Measurements from ENCODE around the gene LUC7L. TPM values are rescaled to one million over a fixed set of nuclear protein-coding genes. Genes with fewer than 3 reads are reported as not detected.

Gene LUC7L
- total RNA-seq, 6 experiments from 2014 or later: 18.9 to 30.2 (median 20.4) TPM

DNA sequence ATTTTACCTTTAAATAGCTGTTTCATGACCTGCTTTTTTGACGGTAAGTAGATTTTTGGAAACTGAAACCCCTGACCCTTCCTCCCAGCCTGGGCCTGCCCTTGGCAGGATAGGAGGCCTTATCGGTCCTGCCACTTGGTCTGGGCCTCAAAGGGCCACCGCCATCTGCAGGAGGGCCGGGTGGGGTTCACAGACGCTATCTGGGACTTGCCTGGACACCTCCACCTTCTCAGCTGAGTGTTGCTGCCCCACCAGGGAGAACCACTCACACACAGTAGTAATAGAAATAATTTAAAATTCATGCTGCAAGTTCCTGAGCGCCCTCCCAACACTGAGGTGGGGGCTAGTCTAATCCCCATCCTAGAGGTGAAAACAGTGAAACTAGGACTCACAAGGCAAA is 86.2 kb downstream of the LUC7L start:
- ATAC-seq: no peak
- 77% methylated on average over 4 of the region's 6 CpGs for WGBS (ENCODE audit: insufficient coverage, low coverage, low lambda C conversion rate, missing lambda C conversion rate)

DNA sequence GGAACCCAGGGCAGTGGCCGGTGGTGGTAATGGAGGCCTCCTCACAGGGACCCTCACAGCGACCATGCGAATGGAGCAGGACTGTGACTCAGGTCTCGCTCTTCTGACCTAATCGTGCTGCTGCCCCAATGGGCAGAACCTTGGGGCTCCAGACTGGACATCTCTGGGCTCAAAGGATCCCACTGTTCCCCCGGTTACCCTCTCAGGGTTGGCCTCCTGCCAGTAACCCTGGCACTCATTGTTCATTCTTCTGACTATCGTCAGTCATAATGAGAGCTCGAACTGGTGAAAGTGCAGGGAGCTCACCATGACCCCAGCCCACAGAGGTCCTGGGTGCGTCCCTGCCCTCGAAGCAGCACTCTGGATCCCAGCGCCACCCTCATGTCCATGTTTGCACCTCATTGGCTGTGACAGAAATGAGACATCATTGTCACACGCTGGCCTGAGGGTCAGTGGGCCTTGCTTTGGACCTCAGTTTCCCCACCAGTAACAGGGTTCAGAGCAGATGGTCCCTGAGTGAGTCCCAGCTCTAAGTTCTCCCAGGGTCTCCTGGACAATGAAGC is 86.8 kb downstream of the LUC7L start:
- no peak for ATAC-seq
- no peak for DNase-seq
- intact Hi-C loops (cut with DNase I): no loop called here
- H3K9me3 ChIP-seq: no peaks in the 10 kb centered on the region
- WGBS (ENCODE audit: insufficient coverage, low coverage, low lambda C conversion rate, missing lambda C conversion rate): 80% methylated on average over 1 of the region's 12 CpGs
- H3K27me3 ChIP-seq: no peaks in the 10 kb centered on the region
- no peaks in the 10 kb centered on the region for H3K4me1 ChIP-seq
- no peak overlapping the region for H3K27ac ChIP-seq
- no peak overlapping the region for H3K4me3 ChIP-seq
- TF ChIP-seq, protein P1, sequence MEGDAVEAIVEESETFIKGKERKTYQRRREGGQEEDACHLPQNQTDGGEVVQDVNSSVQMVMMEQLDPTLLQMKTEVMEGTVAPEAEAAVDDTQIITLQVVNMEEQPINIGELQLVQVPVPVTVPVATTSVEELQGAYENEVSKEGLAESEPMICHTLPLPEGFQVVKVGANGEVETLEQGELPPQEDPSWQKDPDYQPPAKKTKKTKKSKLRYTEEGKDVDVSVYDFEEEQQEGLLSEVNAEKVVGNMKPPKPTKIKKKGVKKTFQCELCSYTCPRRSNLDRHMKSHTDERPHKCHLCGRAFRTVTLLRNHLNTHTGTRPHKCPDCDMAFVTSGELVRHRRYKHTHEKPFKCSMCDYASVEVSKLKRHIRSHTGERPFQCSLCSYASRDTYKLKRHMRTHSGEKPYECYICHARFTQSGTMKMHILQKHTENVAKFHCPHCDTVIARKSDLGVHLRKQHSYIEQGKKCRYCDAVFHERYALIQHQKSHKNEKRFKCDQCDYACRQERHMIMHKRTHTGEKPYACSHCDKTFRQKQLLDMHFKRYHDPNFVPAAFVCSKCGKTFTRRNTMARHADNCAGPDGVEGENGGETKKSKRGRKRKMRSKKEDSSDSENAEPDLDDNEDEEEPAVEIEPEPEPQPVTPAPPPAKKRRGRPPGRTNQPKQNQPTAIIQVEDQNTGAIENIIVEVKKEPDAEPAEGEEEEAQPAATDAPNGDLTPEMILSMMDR (IDR thresholded peaks at IDR 0.05): no peak
- TF ChIP-seq POLR2A (IDR thresholded peaks at IDR 0.05): no peak
- H3K36me3 ChIP-seq: no peaks in the 10 kb centered on the region

More for the DNA sequence above, 86.2 kb downstream of the LUC7L start:
- H3K4me3 ChIP-seq: no peak overlapping the region
- no peaks in the 10 kb centered on the region for H3K27me3 ChIP-seq
- H3K9me3 ChIP-seq: no peaks in the 10 kb centered on the region
- no peak overlapping the region for H3K27ac ChIP-seq
- no peaks in the 10 kb centered on the region for H3K4me1 ChIP-seq
- DNase-seq: no peak
- intact Hi-C loops (cut with DNase I): no loop called here
- TF ChIP-seq POLR2A (IDR thresholded peaks at IDR 0.05): no peak
- TF ChIP-seq, protein P1 (IDR thresholded peaks at IDR 0.05): no peak
- H3K36me3 ChIP-seq: no peaks in the 10 kb centered on the region

DNA sequence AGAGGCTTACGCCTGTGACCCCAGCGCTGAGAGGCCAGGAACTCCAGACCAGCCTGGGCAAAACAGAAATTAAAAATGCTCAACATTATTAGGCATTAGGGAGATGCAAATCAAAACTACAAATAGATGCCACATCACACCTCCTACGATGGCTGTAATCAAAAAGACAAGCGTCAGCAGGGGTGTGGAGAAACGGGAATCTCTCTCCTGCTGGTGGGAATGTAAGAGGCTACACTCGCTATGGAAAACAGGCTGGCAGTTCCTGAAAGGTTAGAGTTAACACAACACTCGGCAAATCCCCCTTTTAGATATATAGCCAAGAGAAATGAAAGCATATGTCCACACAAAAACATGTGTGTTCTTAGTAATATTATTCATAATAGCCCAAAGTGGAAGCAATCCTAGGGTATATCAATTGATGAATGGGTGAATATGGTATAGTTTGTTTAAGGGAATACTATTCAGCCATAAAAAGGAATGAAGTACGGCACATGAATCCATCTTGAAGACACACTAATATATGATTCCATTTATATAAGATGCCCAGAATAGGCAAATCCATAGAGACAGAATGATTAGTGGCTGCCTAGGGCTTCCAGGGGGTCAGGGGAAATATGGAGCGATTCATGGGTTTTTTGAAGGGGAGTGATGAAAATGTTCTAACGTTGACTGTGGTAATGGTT is 88.9 kb downstream of the LUC7L start:
- H3K36me3 ChIP-seq: no peaks in the 10 kb centered on the region
- H3K27ac ChIP-seq: no peak overlapping the region
- H3K9me3 ChIP-seq: no peaks in the 10 kb centered on the region
- DNase-seq: no peak
- no peak for TF ChIP-seq POLR2A (IDR thresholded peaks at IDR 0.05)
- TF ChIP-seq, protein P1 (IDR thresholded peaks at IDR 0.05): no peak
- ATAC-seq: no peak
- intact Hi-C loops (cut with DNase I): no loop called here
- no peaks in the 10 kb centered on the region for H3K27me3 ChIP-seq
- 62% methylated on average over 8 of the region's 10 CpGs for WGBS (ENCODE audit: insufficient coverage, low coverage, low lambda C conversion rate, missing lambda C conversion rate)
- no peak overlapping the region for H3K4me3 ChIP-seq
- H3K4me1 ChIP-seq: no peaks in the 10 kb centered on the region

Small RNA genes within 50 kb of the gene (small RNA-seq; reads per million reads assigned to genes)
- gene RF00019: 0 reads per million in 2 experiments

Other genes with a start within 250 kb of the LUC7L start
- gene POLR3K, start 175.8 kb downstream of the LUC7L start, total RNA-seq: 1 to 10 TPM; 3.5 to 6.3 (median 4.3) TPM
- 10 to 100 TPM; 11.7 to 15.9 (median 14.8) TPM for gene SNRNP25, start 175.6 kb downstream of the LUC7L start, total RNA-seq
- gene RHBDF1, start 156.8 kb downstream of the LUC7L start, total RNA-seq: 10 to 100 TPM in 1 of 6 experiments, 1 to 10 TPM in 5; 5.0 to 14.3 (median 7.1) TPM
- 10 to 100 TPM; 20.7 to 76.4 (median 26.9) TPM for gene MPG, start 151.2 kb downstream of the LUC7L start, total RNA-seq
- gene NPRL3, start 90.8 kb downstream of the LUC7L start, total RNA-seq: 10 to 100 TPM; 12.7 to 20.0 (median 13.9) TPM
- under 1 TPM in 1 of 6 experiments, not detected in 5; 0.81 TPM for gene HBZ, start 76.8 kb downstream of the LUC7L start, total RNA-seq
- 1 to 10 TPM in 4 of 6 experiments, not detected in 2; 1.1 to 8.4 (median 2.0) TPM for gene HBM, start 63.5 kb downstream of the LUC7L start, total RNA-seq
- gene HBA2, start 56.6 kb downstream of the LUC7L start, total RNA-seq: 100 to 1,000 TPM in 2 of 6 experiments, 10 to 100 TPM in 4; 17.8 to 522 (median 55.9) TPM
- gene HBA1, start 52.8 kb downstream of the LUC7L start, total RNA-seq: 100 to 1,000 TPM in 3 of 6 experiments, 10 to 100 TPM in 1, 1 to 10 TPM in 2; 8.0 to 789 (median 84.3) TPM
- gene HBQ1, start 49.0 kb downstream of the LUC7L start, total RNA-seq: under 1 TPM in 1 of 6 experiments, not detected in 5; 0.47 TPM
- 10 to 100 TPM; 31.7 to 64.8 (median 41.9) TPM for gene FAM234A, start 5.4 kb upstream of the LUC7L start, total RNA-seq
- gene RGS11, start 46.5 kb upstream of the LUC7L start, total RNA-seq: 1 to 10 TPM in 1 of 6 experiments, under 1 TPM in 5; 0.37 to 1.3 (median 0.80) TPM
- not detected for gene ARHGDIG, start 51.1 kb upstream of the LUC7L start, total RNA-seq
- not detected for gene PDIA2, start 53.7 kb upstream of the LUC7L start, total RNA-seq
- gene AXIN1, start 123.3 kb upstream of the LUC7L start, total RNA-seq: 10 to 100 TPM in 3 of 6 experiments, 1 to 10 TPM in 3; 5.5 to 17.4 (median 9.4) TPM
- gene MRPL28, start 141.1 kb upstream of the LUC7L start, total RNA-seq: 10 to 100 TPM; 29.9 to 64.7 (median 32.6) TPM
- 10 to 100 TPM; 24.3 to 44.6 (median 28.0) TPM for gene PGAP6, start 152.5 kb upstream of the LUC7L start, total RNA-seq
- 10 to 100 TPM; 50.3 to 83.6 (median 61.0) TPM for gene NME4, start 167.8 kb upstream of the LUC7L start, total RNA-seq
- gene DECR2, start 172.4 kb upstream of the LUC7L start, total RNA-seq: 100 to 1,000 TPM in 3 of 6 experiments, 10 to 100 TPM in 3; 73.6 to 169 (median 97.0) TPM
- 10 to 100 TPM; 19.5 to 38.3 (median 25.5) TPM for gene RAB11FIP3, start 196.2 kb upstream of the LUC7L start, total RNA-seq